H9 (cell line): Measurements from ENCODE around the gene TBL3. TPM values are rescaled to one million over a fixed set of nuclear protein-coding genes. Genes with fewer than 3 reads are reported as not detected.
A peak's percentile ranks its signal among the peaks of the same experiment; 100 is the strongest.

Experiments
- DNase-seq: peaks from one replicate; pipeline ENCODE4 v3.0.0-alpha.2; 2017
- H2AFZ ChIP-seq: one replicate; pipeline ENCODE4 v1.6.1; 2013; ENCODE audit warnings: mild to moderate bottlenecking, low read length, control low read depth, moderate library complexity
- H2AK5ac ChIP-seq: 2 replicates; pipeline ENCODE4 v1.6.1; 2013; ENCODE audit warnings: low read length, control low read depth, mixed read lengths; ENCODE audit not compliant: insufficient read length
- H2BK120ac ChIP-seq: one replicate; pipeline ENCODE4 v1.6.1; 2013; ENCODE audit warnings: low read depth, mild to moderate bottlenecking, low read length, control low read depth, inconsistent platforms; ENCODE audit not compliant: poor library complexity, severe bottlenecking
- H2BK12ac ChIP-seq: 2 replicates; pipeline ENCODE4 v1.6.1; 2013; ENCODE audit warnings: low read length, control low read depth, mixed read lengths, low read depth; ENCODE audit not compliant: insufficient read length
- H2BK15ac ChIP-seq: 2 replicates; pipeline ENCODE4 v1.6.1; 2013; ENCODE audit warnings: low read depth, low read length, control low read depth
- H2BK20ac ChIP-seq: one replicate; pipeline ENCODE4 v1.6.1; 2013; ENCODE audit warnings: low read depth, mild to moderate bottlenecking, low read length, control low read depth, inconsistent platforms; ENCODE audit not compliant: poor library complexity, severe bottlenecking
- H2BK5ac ChIP-seq: 2 replicates; pipeline ENCODE4 v1.6.1; 2013; ENCODE audit warnings: low read length, control low read depth, mixed read lengths; ENCODE audit not compliant: insufficient read length
- H3K14ac ChIP-seq: 2 replicates; pipeline ENCODE4 v1.6.1; 2013; ENCODE audit warnings: low read length, control low read depth; ENCODE audit not compliant: insufficient read depth
- H3K18ac ChIP-seq: 2 replicates; pipeline ENCODE4 v1.6.1; 2013; ENCODE audit warnings: low read depth, mild to moderate bottlenecking, mixed read lengths, low read length, control low read depth; ENCODE audit not compliant: insufficient read length
- H3K23ac ChIP-seq: 2 replicates; pipeline ENCODE4 v1.6.1; 2013; ENCODE audit warnings: low read length, control low read depth, mixed read lengths, low read depth; ENCODE audit not compliant: insufficient read length
- H3K23me2 ChIP-seq: 2 replicates; pipeline ENCODE4 v1.6.1; 2013; ENCODE audit warnings: low read depth, mild to moderate bottlenecking, mixed read lengths, low read length, control low read depth; ENCODE audit not compliant: insufficient read length, poor library complexity, severe bottlenecking
- H3K27ac ChIP-seq: 2 replicates; pipeline ENCODE4 v1.5.1; 2013; ENCODE audit warnings: low read length, control low read depth, mixed read lengths, low read depth; ENCODE audit not compliant: insufficient read length
- H3K27me3 ChIP-seq: 2 replicates; pipeline ENCODE4 v1.6.1; 2013; ENCODE audit warnings: low read length, control low read depth, inconsistent platforms; ENCODE audit not compliant: insufficient read depth
- H3K4ac ChIP-seq: 2 replicates; pipeline ENCODE4 v1.6.1; 2013; ENCODE audit warnings: low read depth, mild to moderate bottlenecking, control low read depth, inconsistent platforms, low read length, moderate library complexity
- H3K4me1 ChIP-seq: 2 replicates; pipeline ENCODE4 v1.6.1; 2013; ENCODE audit warnings: low read length, control low read depth, inconsistent platforms; ENCODE audit not compliant: insufficient read depth
- H3K4me2 ChIP-seq: 2 replicates; pipeline ENCODE4 v1.6.1; 2013; ENCODE audit warnings: low read length, control low read depth, mixed read lengths; ENCODE audit not compliant: insufficient read length, insufficient read depth
- H3K56ac ChIP-seq: 2 replicates; pipeline ENCODE4 v1.6.1; 2013; ENCODE audit warnings: low read depth, mild to moderate bottlenecking, mixed read lengths, low read length, control low read depth; ENCODE audit not compliant: insufficient read length
- H3K79me1 ChIP-seq: 2 replicates; pipeline ENCODE4 v1.6.1; 2013; ENCODE audit warnings: low read depth, mild to moderate bottlenecking, moderate library complexity, low read length, control low read depth, inconsistent platforms; ENCODE audit not compliant: insufficient read depth, poor library complexity, severe bottlenecking
- H3K79me2 ChIP-seq: 2 replicates; pipeline ENCODE4 v1.6.1; 2013; ENCODE audit warnings: low read length, control low read depth, inconsistent platforms; ENCODE audit not compliant: insufficient read depth
- H3K9ac ChIP-seq: 2 replicates; pipeline ENCODE4 v1.6.1; 2013; ENCODE audit warnings: low read length, control low read depth, mixed read lengths; ENCODE audit not compliant: insufficient read length; ENCODE audit errors: extremely low read depth
- H3K9me3 ChIP-seq: one replicate; pipeline ENCODE4 v1.6.1; 2013; ENCODE audit warnings: low read depth, low read length, inconsistent platforms; ENCODE audit not compliant: control insufficient read depth
- H3T11ph ChIP-seq: one replicate; pipeline ENCODE4 v1.6.1; 2013; ENCODE audit warnings: mild to moderate bottlenecking, low read length, control low read depth, inconsistent platforms
- H4K20me1 ChIP-seq: one replicate; pipeline ENCODE4 v1.6.1; 2013; ENCODE audit not compliant: control insufficient read depth, insufficient read length, insufficient read depth
- H4K5ac ChIP-seq: 2 replicates; pipeline ENCODE4 v1.6.1; 2013; ENCODE audit warnings: low read depth, mild to moderate bottlenecking, mixed read lengths, low read length, control low read depth; ENCODE audit not compliant: insufficient read length
- H4K8ac ChIP-seq: replicated peaks from 2 replicates; pipeline ENCODE4 v1.6.1; 2013; ENCODE audit warnings: low read length, control low read depth, mixed read lengths, low read depth; ENCODE audit not compliant: insufficient read length
- H4K91ac ChIP-seq: 2 replicates; pipeline ENCODE4 v1.6.1; 2013; ENCODE audit warnings: low read depth, mild to moderate bottlenecking, moderate library complexity, mixed read lengths, low read length, control low read depth; ENCODE audit not compliant: insufficient read length
- H3K27ac Mint-ChIP-seq, 3 experiments: 2 replicates in 2 of 3; 3 replicates in 1 of 3; pipeline ENCODE4 v1.8.0; 2020 to 2021; ENCODE audit warnings: mixed read lengths in 3 of 3, mild to moderate bottlenecking in 1 of 3, moderate library complexity in 1 of 3
- H3K27me3 Mint-ChIP-seq: 2 replicates; pipeline ENCODE4 v1.8.0; 2021; ENCODE audit warnings: low read depth, mild to moderate bottlenecking, moderate library complexity, mixed read lengths
- H3K36me3 Mint-ChIP-seq, 3 experiments: 2 replicates in 2 of 3; 3 replicates in 1 of 3; pipeline ENCODE4 v1.8.0; 2020 to 2021; ENCODE audit warnings: low read depth in 3 of 3, mixed read lengths in 3 of 3; ENCODE audit not compliant: insufficient read depth in 1 of 3
- H3K4me1 Mint-ChIP-seq, 2 experiments: 2 replicates each; pipeline ENCODE4 v1.8.0; 2020; ENCODE audit warnings: mixed read lengths in 2 of 2
- H3K4me3 Mint-ChIP-seq, 2 experiments: 2 replicates in 1 of 2; 3 replicates in 1 of 2; pipeline ENCODE4 v1.8.0; 2020 to 2021; ENCODE audit warnings: mild to moderate bottlenecking in 2 of 2, mixed read lengths in 2 of 2, moderate library complexity in 1 of 2
- H3K9me3 Mint-ChIP-seq, 2 experiments: 2 replicates in 1 of 2; 3 replicates in 1 of 2; pipeline ENCODE4 v1.8.0; 2020; ENCODE audit warnings: mild to moderate bottlenecking in 2 of 2, mixed read lengths in 2 of 2, moderate library complexity in 1 of 2
- CTCF ChIP-seq: fragments of 200-600 bp; sonication (generic); conservative IDR thresholded peaks from 3 replicates; pipeline ENCODE4 v1.8.0; 2021; ENCODE audit warnings: antibody characterized with exemption, mild to moderate bottlenecking
- WGBS: extraction: QIAGEN DNeasy Blood & Tissue Kit; methylation state at CpG from one replicate; pipeline ENCODE4 v1.1.7; 2013; ENCODE audit warnings: missing lambda C conversion rate, low lambda C conversion rate, mixed read lengths; ENCODE audit not compliant: insufficient read length; ENCODE audit errors: extremely low coverage; 5-methylcytosine and 5-hydroxymethylcytosine counted together
- total RNA-seq: library from RNA; stranded (reverse); gene quantifications from 2 replicates; pipeline ENCODE4 v1.2.1, GENCODE V29; 2021

Gene TBL3
- total RNA-seq, 1 experiment from 2014 or later = 54.0 TPM

GRCh38 chr16:2004795-2005517 lies 33.1 kb downstream of the TBL3 start:
- Histone ChIP-seq H4K20me1 (no peaks in the 10 kb centered on the region), H2BK5ac (no peak overlapping the region), H3K9me3 (no peaks in the 10 kb centered on the region), H3T11ph (no peak overlapping the region), H3K4me1 (peaks cover 2% of the 10 kb centered on the region; the same call in 1 of the 2 replicates), H3K79me2 (peaks cover 26% of the 10 kb centered on the region; the same call in 1 of the 2 replicates), H3K27ac (no peak overlapping the region), H3K4ac (no peak overlapping the region), H2BK20ac (no peak overlapping the region), H2AK5ac (no peak overlapping the region), H4K8ac (no peak overlapping the region), H3K18ac (no peak overlapping the region), H3K56ac (no peak overlapping the region), H3K4me2 (no peak overlapping the region), H3K23me2 (peaks cover 6% of the 10 kb centered on the region), H2BK12ac (no peak overlapping the region), H2BK15ac (no peak overlapping the region), H2AFZ (no peak overlapping the region), H3K79me1 (peaks cover 24% of the 10 kb centered on the region), H3K14ac (no peak overlapping the region), H3K9ac (no peak overlapping the region), H4K5ac (no peak overlapping the region), H4K91ac (no peak overlapping the region), H2BK120ac (no peak overlapping the region), H3K27me3 (no peaks in the 10 kb centered on the region), H3K23ac (no peak overlapping the region)
- H3K27ac Mint-ChIP-seq = peak overlapping the region in 1 of 3 experiments; percentile 28; a peak in 1 of 7 replicates
- peaks cover 18 to 30% of the 10 kb centered on the region in 2 experiments for H3K4me1 Mint-ChIP-seq
- TF ChIP-seq CTCF = no peak
- H3K36me3 Mint-ChIP-seq = peaks cover 18 to 39% (median 38%) of the 10 kb centered on the region in 3 experiments
- DNase-seq = no peak
- H3K9me3 Mint-ChIP-seq = no peaks in the 10 kb centered on the region; a peak in 1 of 5 replicates
- no CpG with 5 or more reads among the region's 34 CpGs for WGBS
- no peak overlapping the region for H3K4me3 Mint-ChIP-seq
- no peaks in the 10 kb centered on the region for H3K27me3 Mint-ChIP-seq
